Measurements from ENCODE around the gene MBD6.

MBD6 gene

DNA sequence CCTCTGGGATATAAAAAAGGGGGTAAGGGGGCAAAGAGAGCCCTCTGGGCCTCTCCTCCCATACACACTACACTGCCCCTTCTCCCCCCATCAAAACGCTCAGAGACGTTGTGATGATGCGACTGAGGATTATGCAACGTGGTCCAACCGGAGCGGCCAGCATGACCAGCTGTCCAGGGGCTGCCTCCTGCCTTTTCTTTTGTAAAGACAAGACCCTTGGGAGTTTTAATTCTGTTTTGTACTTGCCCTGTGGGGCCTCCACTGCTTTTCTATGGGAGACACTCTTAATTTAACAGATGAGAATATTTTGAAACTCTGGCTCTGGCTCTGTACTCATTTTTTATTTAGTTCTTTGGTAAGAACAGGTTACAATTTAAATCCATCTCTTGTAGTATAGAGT lies 7.2 kb downstream of the MBD6 start:
- no peak for DNase-seq

DNA sequence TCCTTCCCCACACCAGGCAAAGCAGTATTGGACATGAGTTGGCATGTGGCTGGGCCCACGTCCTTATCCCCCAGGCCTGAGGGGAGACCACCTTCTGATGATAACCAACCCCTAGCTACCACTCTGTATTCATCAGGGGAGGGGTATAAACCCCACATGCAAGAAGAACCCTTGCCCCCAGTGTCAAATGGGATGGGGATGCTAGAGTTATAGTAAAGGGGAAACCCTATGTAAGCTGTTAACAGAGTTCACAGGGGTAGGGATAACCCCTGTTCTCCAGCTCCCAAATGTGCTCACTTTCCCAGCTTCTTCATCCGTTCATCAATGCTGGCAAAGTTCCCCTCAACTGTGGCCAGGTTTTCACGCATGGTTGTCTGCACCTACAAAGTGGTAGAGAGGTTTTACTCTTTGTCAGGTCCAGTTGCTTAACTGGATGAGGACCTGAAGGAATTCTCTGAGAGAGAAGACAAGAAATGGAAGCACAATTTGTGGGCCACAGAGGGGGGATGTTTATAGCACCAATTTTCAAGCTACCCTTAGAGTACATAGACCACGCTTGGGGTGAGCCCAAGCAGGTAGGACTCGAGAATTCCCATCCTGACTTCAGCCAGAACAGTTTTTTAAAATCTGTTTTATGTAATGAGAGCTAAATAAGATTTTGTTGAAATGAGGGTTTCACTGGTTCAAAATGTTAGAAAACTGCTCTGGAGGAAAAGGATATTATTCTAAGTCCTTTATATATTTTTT lies 7.9 kb downstream of the MBD6 start:
- DNase-seq = no peak

DNA sequence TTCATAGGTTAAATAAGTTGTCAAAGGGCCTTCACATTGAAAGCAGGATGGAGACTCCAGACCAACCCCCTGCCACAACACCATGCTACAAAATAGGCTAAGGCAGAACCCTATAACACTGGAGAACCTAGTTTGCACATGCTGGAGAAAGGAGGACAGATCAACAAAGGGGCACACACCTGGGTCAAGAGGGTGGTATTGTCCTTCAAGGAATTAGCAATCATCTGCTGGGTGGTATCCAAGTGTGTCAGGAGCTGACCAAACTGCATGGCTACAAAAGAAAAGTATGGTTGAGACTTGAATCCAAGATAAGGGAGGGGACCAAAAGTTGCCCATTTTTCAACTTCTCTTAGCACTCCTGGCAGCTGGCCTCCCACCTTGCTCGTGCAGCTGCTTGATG lies 9.2 kb downstream of the MBD6 start:
- no peak for DNase-seq

DNA sequence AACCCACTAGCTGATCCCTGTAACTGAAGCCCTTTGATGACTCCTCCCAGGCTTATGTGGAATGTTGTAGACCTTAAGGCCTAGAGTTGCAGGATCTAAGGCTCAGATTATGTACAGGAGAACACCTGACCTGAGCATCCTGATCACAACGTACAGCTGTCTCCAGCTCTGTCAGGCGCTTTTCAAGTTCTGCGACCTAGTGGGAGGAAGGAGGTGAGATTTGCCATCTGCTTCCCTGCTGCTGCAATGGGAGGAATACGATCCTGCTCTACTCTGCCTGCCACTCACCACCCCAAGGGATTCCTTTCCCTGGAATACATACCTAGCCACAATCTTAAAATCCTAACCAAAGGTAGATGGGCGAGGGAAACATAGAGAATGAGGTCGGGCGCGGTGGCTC lies 10.5 kb downstream of the MBD6 start:
- no peak for DNase-seq

DNA sequence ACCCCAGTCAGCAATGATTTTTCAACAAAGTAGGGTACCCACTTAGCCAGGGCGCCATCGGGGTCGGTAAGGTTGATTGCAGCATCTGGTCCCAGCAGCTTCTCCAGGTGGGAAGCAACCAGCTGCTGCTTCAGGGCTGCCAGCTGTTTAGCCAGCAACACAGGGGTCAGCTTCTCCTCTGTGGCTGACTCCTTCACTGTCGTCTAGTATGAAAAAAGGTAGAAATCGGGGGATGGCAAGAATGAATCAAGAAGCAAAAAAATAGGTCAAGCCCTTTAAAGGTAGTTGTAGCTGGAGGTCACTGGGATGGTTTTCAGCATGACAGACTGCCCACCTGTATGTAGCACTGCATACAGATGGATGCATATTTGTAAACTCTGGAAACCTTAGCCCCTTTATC lies 11.6 kb downstream of the MBD6 start:
- no peak for DNase-seq

DNA sequence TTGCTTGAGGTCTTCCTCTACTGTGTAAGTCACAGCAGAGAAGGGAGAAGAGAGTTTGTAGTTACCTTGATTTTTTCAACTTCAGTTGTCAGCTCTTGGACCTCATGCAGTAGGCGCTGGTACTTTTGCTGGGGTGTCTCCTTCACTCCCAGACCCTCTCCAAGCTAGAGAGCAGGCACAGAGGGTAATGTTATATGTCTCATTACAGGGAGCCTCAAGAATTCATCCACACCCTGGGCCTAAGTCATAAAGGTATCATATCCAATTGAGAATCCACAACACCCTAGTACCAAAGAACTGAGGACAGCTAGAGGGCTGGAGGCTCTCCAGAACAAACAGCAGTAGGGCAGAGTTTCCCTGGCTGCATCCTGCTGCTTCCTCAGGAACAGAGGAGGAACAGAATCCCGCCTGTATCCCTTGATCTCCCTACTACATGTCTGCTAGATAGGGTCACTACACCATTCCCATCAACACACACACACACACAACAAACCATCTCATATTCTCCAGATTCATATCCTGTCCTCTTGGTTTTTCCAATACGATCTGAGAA lies 12.4 kb downstream of the MBD6 start:
- no peak for DNase-seq

DNA sequence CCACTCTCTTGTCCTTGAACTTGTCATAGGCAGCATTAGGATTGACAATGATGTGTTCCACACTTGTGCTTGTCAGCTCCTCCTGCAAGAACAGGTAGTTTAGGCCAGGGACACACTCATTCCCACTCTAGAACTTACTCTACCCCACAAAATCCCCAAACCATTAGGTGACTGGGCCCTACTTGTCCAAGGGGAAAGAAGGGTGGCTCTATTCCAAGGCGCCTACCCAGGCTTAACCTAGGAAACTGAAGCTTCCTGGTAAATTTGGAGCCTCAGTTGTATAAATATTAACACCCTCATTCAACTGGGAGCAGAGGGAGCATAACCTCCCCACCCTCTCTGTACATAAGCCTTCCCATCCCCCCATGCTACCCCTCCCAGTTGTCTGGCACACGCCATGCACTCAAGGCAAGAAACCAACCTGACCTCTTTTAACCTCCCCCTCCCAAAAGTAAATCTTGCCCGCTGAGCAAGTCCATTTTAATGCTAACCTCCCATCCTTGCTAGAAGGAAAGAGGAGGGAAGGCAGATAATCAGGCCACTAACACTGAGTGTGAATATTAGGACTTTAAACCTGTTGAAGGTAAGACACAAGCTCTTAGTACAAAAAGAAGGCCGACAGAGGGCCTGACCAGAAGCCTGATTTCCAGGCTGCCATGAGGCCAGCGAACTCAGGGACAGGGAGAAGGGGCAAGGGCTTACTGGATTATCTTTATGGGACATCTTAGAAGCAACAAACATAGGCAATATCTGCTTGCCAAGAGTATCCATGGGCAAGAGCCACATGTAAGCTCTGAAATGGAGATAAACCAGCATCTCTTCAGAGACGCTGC lies 13.4 kb downstream of the MBD6 start:
- DNase-seq = no peak

DNA sequence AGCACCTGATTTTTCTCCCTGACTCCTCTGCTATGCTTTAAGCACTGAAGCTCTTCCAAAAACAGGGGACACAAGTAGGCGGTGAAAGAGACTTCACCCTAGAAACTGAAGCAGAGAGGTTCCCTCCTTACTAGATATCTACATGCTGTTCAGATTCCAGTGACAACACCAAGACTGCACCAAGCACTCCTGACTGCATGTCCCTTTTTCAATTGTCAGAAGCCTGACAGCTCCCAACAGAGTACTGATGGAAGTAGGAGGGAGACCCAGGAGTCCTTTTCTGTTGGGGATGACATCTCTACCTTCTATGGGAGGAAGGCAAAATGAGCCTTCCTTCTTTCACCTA lies 13.9 kb downstream of the MBD6 start:
- DNase-seq = no peak

DNA sequence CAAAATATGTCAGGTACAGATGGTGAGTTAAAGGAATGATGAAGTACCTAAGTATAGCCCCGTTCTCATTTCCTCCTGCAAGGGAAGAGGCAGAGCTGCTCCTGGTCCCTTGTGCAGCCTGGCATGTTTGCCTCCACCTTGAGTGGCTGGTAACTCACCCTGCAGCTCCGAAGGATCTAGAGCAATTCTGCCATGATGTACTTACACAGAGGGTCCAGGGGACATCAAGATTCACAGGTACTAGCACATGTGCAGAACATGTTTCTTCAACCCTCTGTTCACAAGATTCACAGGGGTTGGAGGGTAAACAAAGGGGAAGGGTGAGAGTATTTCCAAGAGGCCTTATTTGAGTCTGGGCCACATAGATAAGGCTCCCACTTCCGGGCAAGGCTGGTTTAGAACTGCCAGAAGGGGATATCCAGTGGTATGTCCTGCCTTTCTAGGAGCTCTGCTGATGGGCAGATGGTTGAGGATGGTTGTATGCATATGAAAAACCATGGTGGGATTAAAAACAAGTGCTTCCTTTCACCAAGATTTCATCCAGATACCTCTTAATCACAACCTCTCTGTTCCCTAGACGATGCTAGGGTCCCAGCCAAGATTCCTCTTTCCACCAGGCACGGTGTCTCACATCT lies 16.6 kb downstream of the MBD6 start:
- DNase-seq = no peak

DNA sequence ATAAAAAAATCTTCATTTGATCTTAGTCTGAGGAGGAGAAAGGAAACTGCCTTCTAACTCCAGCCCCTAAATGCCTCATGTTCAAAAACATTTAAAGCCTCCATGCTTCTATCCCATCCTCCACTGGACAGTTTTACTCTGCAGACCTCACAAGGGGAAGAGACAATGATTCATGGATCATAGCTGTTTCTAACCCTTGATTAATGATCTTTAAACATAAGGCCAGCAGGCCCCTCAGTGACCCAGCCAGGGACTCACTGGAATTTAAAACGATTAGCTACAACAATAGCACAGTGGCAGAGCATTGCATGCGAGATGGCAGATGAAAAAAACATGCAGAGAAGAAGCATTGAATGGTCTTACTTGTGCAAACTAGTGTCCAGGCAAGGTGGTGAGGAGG lies 18.4 kb downstream of the MBD6 start:
- DNase-seq = no peak

DNA sequence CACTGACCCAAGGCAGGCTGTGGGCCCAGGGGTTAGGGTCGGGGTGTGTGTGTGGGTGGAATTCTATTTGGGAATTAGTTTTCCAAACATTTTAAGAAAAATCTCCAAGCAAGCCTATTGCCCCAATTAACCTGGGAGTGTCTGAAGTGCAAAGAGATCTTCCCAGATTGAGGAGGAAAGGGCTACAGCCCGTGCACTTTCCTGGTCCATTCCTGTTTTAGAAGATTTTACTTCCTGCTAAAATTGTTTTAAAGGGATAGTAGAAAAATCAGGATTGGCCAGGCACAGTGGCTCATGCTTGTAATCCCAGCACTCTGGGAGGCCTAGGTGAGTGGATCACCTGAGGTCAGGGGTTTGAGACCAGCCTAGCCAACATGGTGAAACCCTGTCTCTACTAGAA lies 19.1 kb downstream of the MBD6 start:
- no peak for DNase-seq

DNA sequence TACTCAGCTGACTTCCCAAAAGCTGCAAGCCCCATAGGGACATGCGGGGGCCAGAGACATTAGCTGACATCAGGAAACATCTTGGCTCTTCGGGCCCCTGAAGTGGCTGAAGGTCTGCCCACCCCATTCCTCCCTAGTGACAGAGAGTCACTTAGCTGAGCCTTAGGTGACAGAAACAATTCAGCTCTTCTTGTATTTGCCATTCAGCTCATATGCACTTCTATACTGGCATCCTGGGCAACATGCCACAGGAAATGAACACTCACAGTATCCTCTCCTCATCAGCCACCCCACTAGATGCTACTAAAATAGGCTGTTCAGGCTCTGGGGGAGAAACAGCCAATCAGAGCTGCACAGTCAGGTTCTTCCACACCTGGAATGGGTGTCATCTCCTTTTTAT lies 21.0 kb downstream of the MBD6 start:
- peak in 2 of 4 experiments; percentile 20 to 38 for DNase-seq

DNA sequence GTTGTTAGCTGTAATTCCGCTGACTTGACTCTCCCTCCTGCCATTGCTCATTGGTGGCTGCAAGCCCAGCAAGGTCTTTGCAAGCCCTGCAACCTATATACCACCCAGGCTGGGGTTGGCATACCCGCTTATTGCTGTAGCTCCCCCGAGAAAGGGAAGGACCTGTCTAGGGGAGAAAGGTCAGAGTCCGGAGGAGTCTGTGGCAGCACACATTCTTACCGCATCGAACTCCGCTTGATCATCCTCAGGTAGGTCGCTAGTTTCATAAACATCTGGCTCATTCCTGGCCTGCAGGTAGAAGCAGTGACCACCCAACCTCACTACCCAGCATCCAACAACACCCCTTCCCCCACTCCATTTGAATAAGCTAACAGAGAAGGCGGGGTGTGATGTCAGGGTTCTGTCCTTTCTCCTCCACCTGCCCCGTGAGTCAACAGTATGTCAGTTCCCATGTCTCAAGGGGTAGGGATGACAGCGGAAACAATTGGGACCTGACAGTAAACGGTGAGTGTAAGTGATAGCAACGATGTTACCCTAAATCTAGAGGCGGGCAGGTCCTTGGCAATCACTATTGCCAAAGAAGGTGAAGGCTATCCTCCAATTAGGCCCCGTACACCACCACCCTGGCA lies 23.3 kb downstream of the MBD6 start:
- DNase-seq = no peak

DNA sequence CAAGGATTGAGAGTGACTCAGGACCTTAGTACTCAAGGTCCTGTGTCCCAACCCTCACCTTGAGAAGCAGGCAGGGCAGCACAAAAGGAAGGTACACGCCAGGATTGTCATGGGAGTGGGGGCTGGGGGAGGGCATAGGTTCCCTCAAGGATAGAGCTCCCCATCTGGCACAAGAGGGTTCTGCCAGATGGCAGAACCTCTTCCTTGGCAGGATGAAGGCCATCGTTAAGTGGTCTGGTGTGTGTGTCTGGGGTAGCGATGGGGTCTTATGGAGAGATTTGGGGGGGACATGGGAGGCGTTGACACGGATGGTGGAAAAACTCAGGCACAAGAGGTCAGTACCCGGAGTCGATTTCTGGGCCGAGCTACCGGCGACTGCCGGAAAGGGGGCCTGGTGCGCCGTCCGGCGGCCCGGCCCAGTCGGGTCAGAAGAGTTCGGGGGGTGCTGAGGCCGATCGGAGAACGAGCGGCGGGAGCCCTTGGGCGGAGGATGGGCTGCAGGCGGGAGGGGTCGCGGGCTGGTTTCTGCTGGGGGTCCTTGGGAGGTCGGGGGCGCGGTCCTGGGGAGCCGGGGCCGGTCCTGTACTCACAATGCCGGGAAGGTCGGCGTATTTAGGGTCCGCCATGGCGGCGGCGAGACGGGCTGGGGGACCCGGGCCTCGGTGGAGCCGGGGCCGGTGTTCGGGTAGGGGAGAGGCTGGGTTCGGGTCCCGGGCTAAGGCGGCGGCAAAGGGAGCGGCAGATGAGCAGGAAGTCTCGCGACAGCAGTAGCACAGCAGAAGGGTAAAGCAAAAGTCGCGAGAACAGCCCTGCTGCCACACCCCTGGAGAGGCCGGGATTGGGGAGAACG lies 24.0 kb downstream of the MBD6 start, which contains the start of gene DCTN2:
TSS of gene DCTN2 (minus strand) at position 755 of the 850 bp plus-strand sequence. CDS start at position 626, 129 bp downstream.
- DNase-seq = peak; percentile 97 to 99 (median 98)

DNA sequence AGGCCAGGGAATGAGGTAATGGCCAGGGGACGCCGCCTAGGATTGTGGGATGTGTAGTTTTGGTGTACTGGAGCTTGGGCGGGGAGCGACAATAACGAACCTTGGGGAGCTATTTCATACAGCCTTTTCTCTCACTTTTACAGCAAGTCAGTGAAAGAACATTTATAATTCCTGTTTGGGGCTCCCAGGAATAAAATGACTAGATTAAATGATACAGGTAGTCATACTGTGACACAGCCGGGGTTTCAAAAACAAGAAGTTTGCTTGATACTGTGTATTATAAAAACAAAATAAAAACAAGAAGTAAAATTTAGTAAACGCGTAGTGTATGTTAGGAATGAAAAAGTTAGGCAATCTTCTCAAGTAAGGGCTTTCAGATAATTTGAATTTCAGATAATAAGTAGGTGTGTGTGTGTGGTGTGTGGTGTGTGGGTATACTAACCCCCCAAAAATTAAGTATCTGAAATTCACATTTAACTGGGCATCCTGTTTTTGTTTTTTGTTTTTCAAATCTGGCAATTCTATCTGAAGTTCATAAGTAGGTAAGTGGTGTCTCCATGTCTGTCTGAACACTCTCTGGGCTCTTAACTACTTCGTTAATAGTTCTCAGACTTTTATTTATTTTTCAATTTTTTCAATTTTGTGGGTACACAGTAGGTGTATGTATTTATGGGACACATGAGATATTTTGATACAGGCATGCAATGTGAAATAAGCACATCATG lies 24.8 kb downstream of the MBD6 start:
- DNase-seq = no peak

DNA sequence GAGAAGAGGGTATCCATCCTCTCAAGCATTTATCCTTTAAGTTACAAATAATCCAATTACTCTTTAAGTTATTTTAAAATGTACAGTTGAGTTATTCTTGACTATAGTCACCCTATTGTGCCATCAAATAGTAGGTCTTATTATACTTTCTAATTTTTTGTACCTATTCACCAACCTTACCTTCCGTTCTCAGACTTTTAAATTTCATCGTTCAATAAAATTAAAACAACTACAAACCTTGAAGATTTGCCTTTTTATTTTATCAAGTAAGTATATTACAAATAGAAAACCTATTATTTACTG lies 25.3 kb downstream of the MBD6 start:
- no peak for DNase-seq

DNA sequence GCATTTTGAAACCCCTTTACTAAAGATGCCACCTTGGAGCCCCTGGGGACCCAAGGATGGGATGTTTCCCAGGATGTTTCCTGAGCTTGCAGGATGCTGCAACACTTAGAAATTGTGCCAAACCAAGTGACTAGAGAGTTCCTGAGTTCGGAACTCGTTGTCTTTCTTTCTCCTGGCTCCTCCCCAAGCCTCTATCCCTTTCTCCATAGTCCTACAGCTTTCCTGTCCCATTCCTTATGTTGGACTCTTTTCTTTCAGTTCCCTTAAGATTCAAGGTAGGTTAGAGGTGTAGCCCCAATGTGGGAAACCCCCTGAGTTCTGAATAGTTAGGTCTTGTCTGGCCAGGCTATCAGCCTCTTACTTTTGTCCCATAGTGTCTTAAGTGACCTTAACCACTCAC lies 25.9 kb downstream of the MBD6 start:
- DNase-seq = no peak

DNA sequence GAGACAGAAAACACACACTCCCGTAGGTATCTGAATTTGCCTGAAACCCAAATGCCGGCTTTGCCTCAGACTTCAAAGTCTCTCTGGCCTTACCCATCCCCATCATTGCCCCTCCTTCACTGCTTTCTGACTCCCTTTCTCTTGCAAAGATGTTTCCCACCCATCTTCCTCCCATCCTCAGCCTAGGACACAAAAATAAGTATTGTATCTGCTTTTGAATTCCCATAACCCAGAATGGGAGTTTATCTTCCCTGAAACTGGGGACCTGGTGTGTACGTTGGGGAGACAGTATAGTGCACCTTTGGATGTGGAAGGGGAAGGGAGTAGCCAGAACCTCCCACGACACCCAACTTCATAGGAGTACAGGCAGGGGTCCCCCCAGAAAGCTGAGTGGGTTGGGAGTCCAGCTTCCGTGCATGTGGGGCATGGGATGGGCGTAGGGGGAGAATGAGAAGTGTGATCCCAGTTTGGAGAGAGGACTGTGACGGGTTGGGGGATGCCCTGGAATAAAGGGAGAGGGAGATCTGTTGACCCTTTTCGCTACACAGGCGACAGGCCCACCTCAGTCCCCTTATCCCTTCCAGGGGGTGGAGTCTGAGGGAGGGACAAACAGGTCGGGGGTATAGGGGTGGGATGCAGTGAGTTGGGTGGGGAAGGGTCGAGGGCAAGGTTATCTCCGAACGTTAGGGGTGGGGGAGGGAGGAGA lies 26.7 kb downstream of the MBD6 start:
- no peak for DNase-seq

DNA sequence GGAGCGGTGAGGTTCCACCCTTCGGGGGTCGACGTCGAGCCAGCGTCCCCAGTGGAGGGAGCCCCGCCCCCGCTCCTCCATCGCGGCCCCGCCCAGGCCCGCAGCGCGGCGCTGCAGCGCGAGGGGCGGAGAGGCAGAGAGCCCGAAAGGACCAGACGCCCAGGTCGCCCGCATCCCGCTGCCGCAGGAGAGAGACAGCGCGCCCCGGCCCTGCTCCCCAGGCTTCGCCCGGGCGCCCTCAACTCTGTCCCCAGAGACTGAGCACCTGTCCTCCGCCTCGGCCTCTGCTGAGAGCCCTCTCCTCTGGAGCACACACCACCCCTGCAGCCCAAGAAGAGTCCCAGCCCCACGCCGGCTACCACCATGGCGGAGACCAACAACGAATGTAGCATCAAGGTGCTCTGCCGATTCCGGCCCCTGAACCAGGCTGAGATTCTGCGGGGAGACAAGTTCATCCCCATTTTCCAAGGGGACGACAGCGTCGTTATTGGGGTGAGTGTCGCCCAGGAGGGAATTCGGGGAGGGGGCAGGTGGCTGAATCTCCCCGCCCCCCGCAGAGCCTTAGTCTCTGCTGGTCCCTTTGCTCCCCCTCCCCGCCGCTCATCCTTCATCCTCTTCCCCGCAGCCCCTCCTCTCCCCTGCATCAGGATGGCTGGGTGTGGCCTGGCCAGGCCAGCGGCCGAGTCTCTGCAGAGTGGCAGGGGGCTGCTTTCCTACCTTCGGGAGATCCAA lies 27.5 kb downstream of the MBD6 start, which contains the start of gene KIF5A:
TSS of gene KIF5A (plus strand) at position 136 of the 732 bp plus-strand sequence. CDS start at position 364, 228 bp downstream.
- DNase-seq = peak in 2 of 4 experiments; percentile 22 to 40

All from suppressor macrophage (primary cell).